WTC11 (cell line): Measurements from ENCODE around the gene ZNF879.

ENCODE experiments used
- ATF2 ChIP-seq: sonication (generic); formaldehyde crosslinking; IDR thresholded peaks from 2 replicates; pipeline ENCODE4 v1.8.1; 2022; ENCODE audit warnings: low read depth, missing genetic modification reagents, borderline replicate concordance
- TF ChIP-seq, protein P1 (sequence below): fragments of 200-600 bp; IDR thresholded peaks from 2 replicates; pipeline ENCODE4 v1.8.0; 2022; ENCODE audit warnings: antibody characterized with exemption

GRCh38 chr5:179080724-179081123, 57.1 kb downstream of the ZNF879 start:
- TF ChIP-seq ATF2 (CRISPR knock-in tag): no peak
- TF ChIP-seq, protein P1, sequence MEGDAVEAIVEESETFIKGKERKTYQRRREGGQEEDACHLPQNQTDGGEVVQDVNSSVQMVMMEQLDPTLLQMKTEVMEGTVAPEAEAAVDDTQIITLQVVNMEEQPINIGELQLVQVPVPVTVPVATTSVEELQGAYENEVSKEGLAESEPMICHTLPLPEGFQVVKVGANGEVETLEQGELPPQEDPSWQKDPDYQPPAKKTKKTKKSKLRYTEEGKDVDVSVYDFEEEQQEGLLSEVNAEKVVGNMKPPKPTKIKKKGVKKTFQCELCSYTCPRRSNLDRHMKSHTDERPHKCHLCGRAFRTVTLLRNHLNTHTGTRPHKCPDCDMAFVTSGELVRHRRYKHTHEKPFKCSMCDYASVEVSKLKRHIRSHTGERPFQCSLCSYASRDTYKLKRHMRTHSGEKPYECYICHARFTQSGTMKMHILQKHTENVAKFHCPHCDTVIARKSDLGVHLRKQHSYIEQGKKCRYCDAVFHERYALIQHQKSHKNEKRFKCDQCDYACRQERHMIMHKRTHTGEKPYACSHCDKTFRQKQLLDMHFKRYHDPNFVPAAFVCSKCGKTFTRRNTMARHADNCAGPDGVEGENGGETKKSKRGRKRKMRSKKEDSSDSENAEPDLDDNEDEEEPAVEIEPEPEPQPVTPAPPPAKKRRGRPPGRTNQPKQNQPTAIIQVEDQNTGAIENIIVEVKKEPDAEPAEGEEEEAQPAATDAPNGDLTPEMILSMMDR: no peak
